Upper lobe of left lung (tissue), 4 donors: Measurements from ENCODE around the gene ABHD4.

Experiments
- POLR2AphosphoS5 ChIP-seq, 2 donors: sonication (generic); formaldehyde crosslinking; IDR thresholded peaks; one replicate each; pipeline ENCODE4 v1.5.1; 2017; ENCODE audit warnings: antibody characterized with exemption in 2 of 2
- TF ChIP-seq, protein P1 (sequence below), 6 experiments: fragments of 450-650 bp in 4 of 6; fragments of 200-600 bp in 2 of 6; sonication (generic) in 2 of 6; IDR thresholded peaks; one replicate each; pipeline ENCODE4 v1.5.1; 2016 to 2019; ENCODE audit warnings: antibody characterized with exemption in 6 of 6

DNA sequence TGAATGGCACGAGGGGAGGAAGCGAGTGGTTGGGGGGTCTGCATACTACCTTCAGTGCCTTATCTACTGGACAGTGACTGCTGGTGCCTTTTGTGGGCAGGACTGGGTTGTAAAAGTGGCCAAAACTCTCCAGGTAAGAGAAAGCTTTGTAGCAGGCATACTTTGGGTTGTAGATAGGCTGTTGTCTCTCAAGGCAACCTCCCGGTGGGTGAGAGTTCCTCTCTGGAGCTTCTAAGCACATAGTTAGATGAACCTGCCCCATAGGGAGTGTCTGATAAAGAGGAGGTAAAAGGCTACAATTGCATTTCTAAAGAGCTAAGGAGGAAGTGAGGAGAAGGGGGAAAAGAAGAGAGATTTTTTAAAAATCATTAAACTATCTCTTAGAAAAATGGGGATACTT lies 4.9 kb upstream of the ABHD4 start:
- no peak for TF ChIP-seq POLR2AphosphoS5 (IDR thresholded peaks at IDR 0.05)
- TF ChIP-seq, protein P1, sequence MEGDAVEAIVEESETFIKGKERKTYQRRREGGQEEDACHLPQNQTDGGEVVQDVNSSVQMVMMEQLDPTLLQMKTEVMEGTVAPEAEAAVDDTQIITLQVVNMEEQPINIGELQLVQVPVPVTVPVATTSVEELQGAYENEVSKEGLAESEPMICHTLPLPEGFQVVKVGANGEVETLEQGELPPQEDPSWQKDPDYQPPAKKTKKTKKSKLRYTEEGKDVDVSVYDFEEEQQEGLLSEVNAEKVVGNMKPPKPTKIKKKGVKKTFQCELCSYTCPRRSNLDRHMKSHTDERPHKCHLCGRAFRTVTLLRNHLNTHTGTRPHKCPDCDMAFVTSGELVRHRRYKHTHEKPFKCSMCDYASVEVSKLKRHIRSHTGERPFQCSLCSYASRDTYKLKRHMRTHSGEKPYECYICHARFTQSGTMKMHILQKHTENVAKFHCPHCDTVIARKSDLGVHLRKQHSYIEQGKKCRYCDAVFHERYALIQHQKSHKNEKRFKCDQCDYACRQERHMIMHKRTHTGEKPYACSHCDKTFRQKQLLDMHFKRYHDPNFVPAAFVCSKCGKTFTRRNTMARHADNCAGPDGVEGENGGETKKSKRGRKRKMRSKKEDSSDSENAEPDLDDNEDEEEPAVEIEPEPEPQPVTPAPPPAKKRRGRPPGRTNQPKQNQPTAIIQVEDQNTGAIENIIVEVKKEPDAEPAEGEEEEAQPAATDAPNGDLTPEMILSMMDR (IDR thresholded peaks at IDR 0.05): no peak
